ENCODE results near the gene NUDT7.
A peak's percentile ranks its signal among the peaks of the same experiment; 100 is the strongest.

The NUDT7 gene

GRCh38 chr16:77722309-77723107 is at the start of gene NUDT7:
NUDT7 (plus strand) TSS chr16:77722514; CDS start chr16:77722583, 69 bp downstream.
- peak; percentile 94 for DNase-seq

- DNase-seq: no peak
Measured at GRCh38 chr16:77674888-77675287, 47.4 kb upstream of the NUDT7 start.

- peak; percentile 66 for DNase-seq
Measured at GRCh38 chr16:77675464-77676324, 46.6 kb upstream of the NUDT7 start.

- DNase-seq: no peak
Measured at GRCh38 chr16:77677129-77677528, 45.2 kb upstream of the NUDT7 start.

- no peak for DNase-seq
Measured at GRCh38 chr16:77679391-77679790, 42.9 kb upstream of the NUDT7 start.

GRCh38 chr16:77679901-77680300 is 42.4 kb upstream of the NUDT7 start:
- DNase-seq: no peak

GRCh38 chr16:77680496-77680895 is 41.8 kb upstream of the NUDT7 start:
- DNase-seq: peak; percentile 27

GRCh38 chr16:77682586-77682985 is 39.7 kb upstream of the NUDT7 start:
- DNase-seq: no peak

- no peak for DNase-seq
Measured at GRCh38 chr16:77683397-77684180, 38.7 kb upstream of the NUDT7 start.

GRCh38 chr16:77684181-77684526 is 38.2 kb upstream of the NUDT7 start:
- DNase-seq: peak; percentile 11

- no peak for DNase-seq
Measured at GRCh38 chr16:77686385-77686784, 35.9 kb upstream of the NUDT7 start.

GRCh38 chr16:77689971-77690370 is 32.3 kb upstream of the NUDT7 start:
- no peak for DNase-seq

GRCh38 chr16:77690416-77690815 is 31.9 kb upstream of the NUDT7 start:
- DNase-seq: no peak

- no peak for DNase-seq
Measured at GRCh38 chr16:77692612-77693011, 29.7 kb upstream of the NUDT7 start.

- no peak for DNase-seq
Measured at GRCh38 chr16:77696149-77696548, 26.2 kb upstream of the NUDT7 start.

- DNase-seq: no peak
Measured at GRCh38 chr16:77700846-77701245, 21.5 kb upstream of the NUDT7 start.

- peak; percentile 53 for DNase-seq
Measured at GRCh38 chr16:77705351-77705750, 17.0 kb upstream of the NUDT7 start.

- DNase-seq: no peak
Measured at GRCh38 chr16:77711179-77711578, 11.1 kb upstream of the NUDT7 start.

- DNase-seq: no peak
Measured at GRCh38 chr16:77711775-77712174, 10.5 kb upstream of the NUDT7 start.

- no peak for DNase-seq
Measured at GRCh38 chr16:77715145-77715544, 7.2 kb upstream of the NUDT7 start.

- DNase-seq: no peak
Measured at GRCh38 chr16:77721752-77722308, 484 bp upstream of the NUDT7 start.

- no peak for DNase-seq
Measured at GRCh38 chr16:77723108-77723514, 797 bp downstream of the NUDT7 start.

- DNase-seq: no peak
Measured at GRCh38 chr16:77724174-77724573, 1.9 kb downstream of the NUDT7 start.

Data from NCI-H345 (cell line).